GOT3 (cell line): ENCODE data around the gene NCF4.

Source experiments
- DNase-seq: peaks from one replicate; lab custom pipeline; 2025; ENCODE audit warnings: mixed read lengths; lab: John Stamatoyannopoulos, UW

The NCF4 gene

DNA sequence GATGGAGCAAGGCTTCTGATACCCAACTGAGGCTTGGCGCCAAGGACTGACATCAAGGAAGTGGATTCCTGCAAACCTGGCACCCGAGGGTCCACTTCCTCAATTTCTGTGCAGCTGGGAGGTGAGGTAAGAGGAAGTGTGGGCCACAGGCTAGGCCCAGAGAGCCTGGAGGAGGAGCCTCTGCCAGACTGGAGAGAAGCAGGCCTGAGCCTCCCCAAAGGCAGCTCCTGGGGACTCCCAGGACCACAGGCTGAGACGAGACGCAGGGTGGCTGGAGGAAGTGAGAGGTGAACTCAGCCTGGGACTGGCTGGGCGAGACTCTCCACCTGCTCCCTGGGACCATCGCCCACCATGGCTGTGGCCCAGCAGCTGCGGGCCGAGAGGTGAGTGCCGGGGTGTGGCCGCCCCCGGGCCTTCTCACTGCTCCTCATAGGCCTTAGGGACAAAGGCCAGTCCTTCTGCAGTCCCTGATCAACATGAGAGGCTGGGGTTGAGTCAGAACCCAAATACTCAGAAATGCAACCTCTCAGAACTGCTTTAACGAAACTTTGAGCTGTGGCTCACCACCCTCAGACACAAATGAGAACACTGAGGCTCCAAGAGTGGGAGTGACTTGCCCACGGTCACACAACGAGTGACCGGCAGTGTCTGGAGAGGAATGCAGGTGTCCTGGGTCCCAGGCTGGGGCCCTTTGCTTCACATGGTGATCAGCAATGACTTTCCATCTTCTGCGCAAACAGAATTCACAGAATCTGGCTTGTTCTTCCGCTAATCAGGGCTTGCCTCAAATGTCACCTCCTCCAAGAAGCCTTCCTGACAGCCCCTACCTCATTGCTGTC lies at the start of gene NCF4:
TSS of gene NCF4 (plus strand) at position 186 of the 839 bp plus-strand sequence. CDS start at position 352, 166 bp downstream.
- DNase-seq: no peak

DNA sequence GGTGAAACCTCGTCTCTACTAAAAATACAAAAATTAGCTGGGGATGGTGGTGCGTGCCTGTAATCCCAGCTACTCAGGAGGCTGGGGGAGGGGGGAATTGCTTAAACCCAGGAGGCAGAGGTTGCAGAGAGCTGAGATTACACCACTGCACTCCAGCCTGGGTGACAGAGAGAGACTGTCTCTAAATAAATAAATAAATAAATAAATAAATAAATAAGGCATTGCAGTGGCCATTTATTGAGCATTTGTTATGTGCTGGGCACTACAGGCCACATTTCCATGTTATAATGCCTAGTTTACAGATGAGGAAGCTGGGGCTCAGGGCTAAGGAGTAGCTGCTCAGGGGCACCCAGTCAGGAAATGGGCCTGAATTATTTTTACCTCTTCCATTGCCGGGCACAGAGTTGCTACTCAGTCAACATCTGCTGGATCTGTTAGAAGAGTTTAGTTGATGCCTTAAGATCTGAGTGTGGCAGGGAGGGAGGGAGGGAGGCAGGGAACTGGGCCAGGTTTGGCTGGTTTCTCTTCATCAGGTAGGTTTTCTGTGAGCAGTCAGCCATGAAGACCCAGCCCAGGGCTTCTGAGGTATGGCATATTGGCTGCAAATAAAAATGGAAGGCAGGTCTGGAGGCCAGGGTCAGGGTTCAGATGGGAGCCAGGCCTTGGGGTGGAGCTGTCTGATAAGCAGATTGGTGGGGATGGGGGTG lies 49.6 kb upstream of the NCF4 start:
- DNase-seq: no peak

DNA sequence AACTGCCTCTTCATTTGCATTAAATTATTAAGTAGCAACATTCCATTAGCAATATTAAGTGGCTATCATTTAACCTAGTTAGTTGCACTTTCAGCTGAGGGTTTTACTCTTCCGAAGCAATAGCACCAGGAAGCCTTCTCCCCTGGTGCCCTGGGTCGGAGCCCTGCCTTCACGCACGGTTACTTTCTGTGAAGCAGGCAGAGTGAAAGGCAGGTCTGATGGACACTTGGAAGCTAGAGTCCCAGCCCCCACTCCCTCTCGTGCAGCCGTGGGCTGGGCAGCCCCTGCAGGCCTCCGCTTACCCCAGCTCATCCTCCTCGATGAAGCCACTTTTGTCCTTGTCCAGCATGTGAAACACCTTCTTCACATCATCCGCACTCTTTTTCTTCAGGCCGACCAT lies 46.0 kb upstream of the NCF4 start:
- no peak for DNase-seq

- DNase-seq: no peak
Measured at GRCh38 chr22:36815558-36816338, 45.1 kb upstream of the NCF4 start.

DNA sequence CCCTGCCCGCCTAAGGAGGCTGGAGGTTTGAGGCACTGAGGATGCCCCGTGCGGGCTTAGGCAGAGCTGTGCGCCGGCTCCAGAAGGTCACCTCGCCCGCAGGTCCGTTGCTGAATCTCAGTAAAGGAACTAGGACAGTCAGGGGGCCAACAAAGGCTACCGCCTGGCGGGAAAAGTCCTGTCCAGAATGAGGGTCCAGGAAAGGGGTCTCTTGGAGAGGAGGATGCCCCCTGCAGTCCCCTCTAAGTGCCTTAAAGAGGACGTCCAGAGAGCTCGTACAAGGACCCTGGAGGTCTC lies 44.5 kb upstream of the NCF4 start:
- DNase-seq: no peak

DNA sequence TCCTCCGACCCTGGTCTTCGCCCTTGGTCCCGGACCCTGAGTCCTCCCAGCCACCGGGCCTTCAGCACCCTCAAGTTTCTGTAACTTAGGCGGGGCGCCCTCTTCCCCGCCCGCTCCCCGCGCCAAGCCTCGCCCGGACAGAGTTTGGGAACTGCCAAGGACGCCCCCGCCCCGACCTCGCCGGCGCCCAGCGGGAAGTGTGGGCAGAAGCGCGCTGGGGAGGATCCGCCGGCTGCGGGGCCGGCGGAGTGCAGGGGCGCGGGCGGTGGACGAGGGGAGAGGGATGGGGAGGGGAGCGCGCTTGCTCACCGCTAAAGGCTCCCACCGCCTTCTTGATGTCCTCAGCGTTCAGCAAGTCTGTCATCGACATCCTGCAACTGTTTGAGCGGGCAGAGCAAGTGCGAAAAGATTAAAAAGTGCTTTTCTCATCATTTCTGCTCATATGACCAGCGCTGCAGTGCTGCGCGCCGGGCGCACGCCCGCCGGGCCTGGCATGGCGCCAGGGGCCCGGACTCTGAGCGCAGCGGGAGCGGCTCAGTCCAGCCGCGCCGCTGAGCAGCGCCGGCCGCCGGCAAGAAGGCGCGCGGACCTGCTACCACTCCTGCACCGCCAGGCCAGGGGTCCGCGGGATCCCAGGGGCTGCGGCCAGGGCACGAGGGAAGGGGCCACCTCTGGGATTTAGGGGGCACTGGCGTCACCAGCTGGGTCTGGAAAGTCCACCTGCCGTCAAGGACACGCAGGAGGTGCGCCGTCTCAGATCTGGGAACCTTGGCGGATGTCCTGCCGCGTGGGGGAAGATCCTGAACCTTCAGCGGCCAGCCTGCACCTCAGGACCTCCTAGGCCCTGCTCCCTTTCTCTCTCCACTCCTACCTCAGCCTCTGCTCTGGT lies 43.9 kb upstream of the NCF4 start, which contains the start of gene PVALB:
TSS of gene PVALB (minus strand) at position 400 of the 889 bp plus-strand sequence. CDS start at position 370, 30 bp downstream.
- no peak for DNase-seq

DNA sequence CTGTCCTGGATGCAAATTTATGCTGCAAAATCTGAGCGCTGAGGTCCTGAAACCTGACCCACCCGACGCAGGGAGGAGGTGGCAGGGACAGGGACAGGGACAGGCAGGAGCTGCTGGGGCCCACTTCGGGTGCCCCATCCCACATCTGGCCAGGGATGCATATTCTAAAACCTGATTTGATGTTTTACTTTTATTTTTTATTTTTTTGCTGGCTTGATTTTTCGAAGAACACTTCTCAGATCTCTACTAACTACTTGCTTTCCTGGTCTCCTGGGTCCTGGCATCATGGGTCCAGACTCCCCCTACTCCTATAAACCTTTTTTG lies 43.3 kb upstream of the NCF4 start:
- no peak for DNase-seq

DNA sequence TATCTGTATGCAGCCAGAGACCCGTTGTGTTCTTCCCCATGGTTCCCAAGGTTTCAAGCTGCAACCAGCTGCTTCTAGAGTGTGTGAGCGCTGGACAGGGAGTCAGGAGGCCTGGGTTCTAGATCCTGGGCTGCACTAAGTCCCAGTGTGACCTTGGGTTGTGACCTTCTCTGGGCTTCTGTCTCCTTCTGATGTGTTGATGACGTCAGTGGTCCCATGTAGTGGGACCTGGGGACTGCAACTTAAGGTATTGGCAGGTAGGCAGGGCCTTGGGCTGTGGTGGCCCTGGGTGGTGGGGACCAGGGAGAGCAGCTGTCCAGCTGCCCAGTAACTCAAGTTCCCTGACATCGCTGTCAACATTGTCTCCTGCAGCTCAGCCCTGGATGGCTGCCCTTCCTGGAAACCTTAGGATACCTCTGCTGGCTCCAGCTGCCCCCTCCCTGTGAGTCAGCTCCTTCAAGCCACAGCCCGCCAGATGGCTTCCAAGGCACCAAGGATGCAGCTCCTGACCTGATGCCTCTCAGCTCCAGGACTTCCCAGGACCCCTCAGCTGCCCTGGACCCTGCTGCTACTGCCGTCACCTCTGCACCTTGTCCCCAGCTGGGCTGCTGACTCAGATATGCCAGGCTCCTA lies 42.7 kb upstream of the NCF4 start:
- no peak for DNase-seq

DNA sequence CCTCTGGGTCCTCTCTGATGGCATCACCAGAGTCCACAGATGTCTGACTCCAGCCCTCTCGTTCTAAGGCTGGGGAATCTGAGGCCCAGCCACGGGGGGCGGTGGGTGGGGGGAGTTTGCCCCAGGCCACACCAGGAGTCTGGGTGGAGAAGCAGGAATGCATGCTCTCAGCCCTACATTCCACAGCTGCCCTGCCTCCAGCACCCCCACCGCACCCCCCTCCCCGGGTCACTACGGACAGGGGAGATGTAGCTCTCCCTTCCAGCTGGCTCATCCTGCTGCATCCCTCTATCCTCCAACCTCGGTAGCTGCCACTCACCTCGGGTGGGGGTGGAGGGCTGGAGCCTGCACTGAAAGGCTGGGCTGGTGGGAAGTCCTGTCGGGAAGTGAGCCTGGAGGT lies 41.7 kb upstream of the NCF4 start:
- no peak for DNase-seq

DNA sequence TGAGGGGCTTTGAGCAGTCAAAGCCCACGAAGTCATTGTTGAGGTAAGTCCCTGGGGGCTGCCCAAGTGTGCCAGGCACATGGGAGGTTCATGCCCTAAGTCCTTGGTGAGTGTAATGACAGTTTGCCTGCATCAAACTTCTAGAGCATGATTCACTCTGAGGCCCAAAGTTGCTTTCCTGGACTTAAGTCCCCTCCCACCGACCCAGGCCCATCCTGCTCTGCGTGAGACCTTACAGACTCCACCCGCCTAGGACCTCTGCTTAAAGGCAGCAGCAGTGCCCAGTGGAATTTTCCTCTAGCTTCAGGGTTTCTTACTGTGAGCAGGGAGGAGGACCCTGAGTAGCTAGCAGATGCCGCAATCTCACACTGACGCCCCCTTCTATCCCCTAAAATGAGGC lies 38.2 kb upstream of the NCF4 start:
- DNase-seq: no peak

GRCh38 chr22:36823186-36823839 lies 37.5 kb upstream of the NCF4 start:
- no peak for DNase-seq

DNA sequence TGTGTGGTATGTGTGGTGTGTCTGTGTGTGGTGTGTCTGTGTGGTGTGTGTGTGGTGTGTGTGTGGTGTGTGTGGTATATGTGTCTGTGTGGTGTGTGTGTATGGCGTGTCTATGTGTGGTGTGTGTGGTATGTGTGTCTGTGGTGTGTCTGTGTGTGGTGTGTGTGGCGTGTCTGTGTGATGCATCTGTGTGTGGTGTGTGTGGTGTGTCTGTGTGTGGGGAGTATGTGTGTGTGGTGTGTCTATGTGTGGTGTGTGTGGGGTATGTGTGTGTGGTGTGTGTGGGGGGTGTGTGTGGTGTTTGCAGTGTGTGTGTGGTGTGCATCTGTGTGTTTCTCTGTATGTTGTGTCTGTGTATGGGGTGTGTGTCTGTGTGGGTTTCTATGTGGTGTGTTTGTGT lies 36.2 kb upstream of the NCF4 start:
- no peak for DNase-seq

GRCh38 chr22:36826262-36826661 lies 34.5 kb upstream of the NCF4 start:
- DNase-seq: no peak

GRCh38 chr22:36828815-36829214 lies 32.0 kb upstream of the NCF4 start:
- no peak for DNase-seq

GRCh38 chr22:36829370-36830002 lies 31.3 kb upstream of the NCF4 start:
- DNase-seq: no peak

GRCh38 chr22:36830601-36831000 lies 30.2 kb upstream of the NCF4 start:
- no peak for DNase-seq

DNA sequence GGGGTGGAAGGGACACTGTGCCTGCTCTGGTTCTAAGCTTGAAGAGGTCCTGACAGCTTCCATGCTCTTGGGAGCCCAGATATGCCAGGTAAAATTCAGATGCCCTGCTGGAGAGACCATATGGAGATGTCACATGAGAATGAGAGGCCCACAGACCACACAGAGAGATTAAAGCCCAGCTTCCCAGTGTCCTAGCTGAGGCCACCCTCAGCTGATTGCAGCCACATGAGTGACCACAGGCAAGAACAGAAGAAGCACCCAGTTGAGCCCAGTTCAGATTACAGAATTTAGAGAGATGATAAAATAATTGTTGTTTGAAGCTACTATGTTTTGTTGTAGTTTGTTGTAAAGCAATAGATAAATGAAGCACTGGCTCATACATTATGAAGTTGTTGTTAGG lies 29.6 kb upstream of the NCF4 start:
- DNase-seq: no peak

- no peak for DNase-seq
Measured at GRCh38 chr22:36831717-36832116, 29.1 kb upstream of the NCF4 start.

DNA sequence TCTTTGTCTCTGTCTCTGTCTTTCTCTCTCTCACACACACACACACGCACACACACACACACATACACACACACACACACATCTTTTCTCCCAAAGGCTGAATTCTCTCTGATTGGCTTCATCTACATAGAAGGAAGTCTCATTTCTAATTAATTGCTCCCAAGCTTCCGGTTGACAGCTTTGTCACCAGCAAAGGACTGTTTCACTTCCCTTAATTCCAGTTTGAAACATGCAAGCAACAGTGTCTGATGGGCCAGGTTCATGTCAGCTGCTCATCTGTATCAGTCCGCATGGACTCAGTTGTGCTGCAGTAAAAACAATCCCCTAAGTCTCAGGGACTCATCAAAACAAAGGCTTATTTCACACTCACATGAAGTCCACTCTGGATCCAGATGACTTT lies 27.7 kb upstream of the NCF4 start:
- no peak for DNase-seq

DNA sequence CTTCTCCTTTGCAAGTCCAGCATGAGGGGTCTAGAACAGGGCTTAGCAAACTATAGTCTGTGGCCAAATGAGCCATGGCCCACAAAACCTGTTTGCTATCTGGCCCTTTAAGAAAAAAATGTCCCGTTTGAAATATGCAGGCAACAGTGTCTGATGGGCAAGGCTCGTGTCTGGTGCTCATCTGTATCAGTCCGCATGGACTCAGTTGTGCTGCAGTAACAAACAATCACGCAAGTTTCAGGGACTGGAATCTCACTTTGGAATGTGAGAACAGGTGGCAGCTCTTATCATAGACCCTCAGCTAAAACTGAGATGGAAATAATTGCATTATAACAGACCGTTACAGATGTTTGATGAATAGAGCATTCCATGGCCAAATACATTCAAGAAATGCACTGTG lies 24.9 kb upstream of the NCF4 start:
- no peak for DNase-seq
